NCI-H510A treated with DMSO at 0.1 percent for 48 hours (cell line): ENCODE measurements around the gene COX6A2.
"Not testable (repeated sequence)": the region's sequence is repeated elsewhere in the genome, so short reads cannot be mapped to it uniquely, and the experiment has no call there.

ENCODE experiments used
- DNase-seq: peaks from one replicate; lab custom pipeline; 2025; lab: John Stamatoyannopoulos, UW

COX6A2 gene

DNA sequence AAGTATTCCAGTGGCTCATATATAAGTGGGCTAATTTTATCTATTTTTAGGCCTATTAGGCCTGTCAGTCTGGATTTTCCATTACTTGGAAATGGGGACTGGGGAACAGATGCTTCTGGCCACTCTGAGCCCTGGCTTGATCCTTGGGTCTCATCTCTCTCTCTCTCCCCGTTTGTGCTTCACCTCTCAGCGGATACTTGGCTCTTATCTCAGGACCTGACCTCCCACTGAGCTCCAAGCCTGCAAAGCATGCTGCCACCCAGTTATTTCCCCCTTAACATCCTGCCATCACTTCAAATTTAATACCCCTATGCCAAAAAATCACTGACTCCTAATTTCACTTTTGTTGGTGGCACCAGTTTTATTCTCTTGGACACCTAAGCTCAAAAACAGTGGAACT is 10.3 kb upstream of the COX6A2 start:
- DNase-seq, result no peak

GRCh38 chr16:31436221-31437045 is 8.3 kb upstream of the COX6A2 start:
- no peak for DNase-seq

DNA sequence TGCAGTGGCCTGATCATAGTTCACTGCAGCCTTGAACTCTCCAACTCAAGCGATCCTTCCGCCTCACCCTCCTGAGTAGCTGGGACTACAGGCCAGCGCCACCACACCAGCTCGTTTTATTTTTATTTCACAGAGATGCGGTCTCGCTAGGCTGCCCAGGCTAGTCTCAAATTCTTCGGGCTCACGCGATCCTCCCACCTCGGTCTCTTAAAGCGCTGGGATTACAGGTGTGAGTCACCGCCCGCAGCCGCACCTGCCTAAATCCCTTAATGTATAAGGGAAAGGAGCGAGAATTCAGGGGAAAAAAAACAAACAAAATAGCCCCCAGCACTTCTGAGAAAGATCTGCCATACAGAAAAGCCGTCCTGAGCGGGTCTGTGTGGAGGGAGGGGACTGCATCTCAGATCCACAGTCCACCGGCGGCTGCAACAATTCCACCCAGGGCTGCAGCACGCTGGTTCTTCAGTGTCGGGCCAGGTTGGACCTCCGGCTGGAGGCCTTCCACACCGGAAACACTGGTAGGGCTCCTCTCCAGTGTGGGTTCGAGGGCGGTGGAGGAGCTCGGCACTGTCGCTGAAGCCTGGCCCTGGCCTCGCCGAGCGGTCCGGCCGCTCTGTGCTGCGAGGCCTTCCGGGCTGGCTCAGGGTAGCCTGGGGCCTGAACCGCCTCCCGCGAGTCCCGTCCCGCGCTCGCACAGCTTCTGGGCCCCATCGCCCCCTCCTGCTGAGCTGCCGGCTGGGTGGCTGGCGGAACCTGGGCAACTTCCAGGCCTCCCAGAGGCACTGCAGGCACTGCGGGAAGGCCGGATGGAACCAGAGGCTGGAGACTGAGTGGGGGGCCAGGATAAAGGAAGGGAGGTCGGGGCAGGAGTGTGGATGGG is 7.4 kb upstream of the COX6A2 start:
- DNase-seq, result no peak

DNA sequence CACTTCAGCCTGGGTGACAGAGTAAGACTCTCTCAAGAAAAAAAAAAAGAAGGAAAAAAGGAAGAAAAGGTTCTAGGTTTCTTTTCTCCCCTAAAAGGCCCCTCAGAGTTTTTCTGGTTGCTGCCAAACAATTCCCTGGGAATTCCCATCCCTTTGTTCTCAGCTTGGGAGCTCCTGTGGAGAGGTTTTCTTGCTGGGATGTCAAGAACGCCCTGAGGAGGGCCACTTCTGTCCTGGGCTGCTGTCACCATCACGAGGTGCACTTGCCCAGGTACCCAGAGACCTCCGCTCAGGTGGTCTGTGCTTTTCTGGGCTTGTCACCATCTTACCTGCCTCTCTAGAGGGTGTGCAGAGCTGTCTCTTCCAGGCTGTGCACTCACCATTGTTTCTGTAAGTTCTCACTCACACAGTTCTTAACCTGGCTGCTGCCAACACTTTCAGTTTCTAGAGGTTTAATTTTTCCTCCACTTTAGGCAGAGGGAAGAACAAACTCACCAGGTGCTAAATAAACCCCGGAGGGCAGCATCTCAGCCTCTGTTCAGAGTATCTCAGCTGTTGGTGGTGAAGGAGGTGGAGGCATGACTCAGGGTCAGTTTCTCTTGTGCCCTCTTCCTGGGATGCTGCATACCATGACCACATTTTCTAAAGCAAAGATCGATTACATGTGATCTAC is 2.4 kb upstream of the COX6A2 start:
- DNase-seq, result no peak

DNA sequence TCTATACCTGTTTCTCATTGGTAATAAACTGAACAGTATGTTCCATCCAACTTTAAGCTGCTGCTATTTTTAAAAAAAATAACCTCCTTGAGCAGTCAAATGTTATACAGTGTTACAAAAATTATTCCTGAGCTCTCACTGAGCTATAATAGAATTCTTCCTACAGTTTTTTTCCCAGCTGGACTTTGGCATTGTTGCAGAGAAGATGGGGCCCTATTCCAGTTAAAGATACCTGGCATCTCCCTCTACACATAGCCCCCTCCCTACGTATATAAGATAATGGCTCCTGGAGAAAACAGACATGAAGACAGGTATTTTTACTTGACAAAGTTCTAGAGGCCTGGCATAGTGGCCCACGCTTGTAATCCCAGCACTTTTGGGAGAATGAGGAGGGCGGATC is 1.6 kb upstream of the COX6A2 start:
- no peak for DNase-seq

- no peak for DNase-seq
Observed at GRCh38 chr16:31429314-31429713, 1.2 kb upstream of the COX6A2 start.

- no peak for DNase-seq
Observed at GRCh38 chr16:31428638-31429247, 583 bp upstream of the COX6A2 start.

DNA sequence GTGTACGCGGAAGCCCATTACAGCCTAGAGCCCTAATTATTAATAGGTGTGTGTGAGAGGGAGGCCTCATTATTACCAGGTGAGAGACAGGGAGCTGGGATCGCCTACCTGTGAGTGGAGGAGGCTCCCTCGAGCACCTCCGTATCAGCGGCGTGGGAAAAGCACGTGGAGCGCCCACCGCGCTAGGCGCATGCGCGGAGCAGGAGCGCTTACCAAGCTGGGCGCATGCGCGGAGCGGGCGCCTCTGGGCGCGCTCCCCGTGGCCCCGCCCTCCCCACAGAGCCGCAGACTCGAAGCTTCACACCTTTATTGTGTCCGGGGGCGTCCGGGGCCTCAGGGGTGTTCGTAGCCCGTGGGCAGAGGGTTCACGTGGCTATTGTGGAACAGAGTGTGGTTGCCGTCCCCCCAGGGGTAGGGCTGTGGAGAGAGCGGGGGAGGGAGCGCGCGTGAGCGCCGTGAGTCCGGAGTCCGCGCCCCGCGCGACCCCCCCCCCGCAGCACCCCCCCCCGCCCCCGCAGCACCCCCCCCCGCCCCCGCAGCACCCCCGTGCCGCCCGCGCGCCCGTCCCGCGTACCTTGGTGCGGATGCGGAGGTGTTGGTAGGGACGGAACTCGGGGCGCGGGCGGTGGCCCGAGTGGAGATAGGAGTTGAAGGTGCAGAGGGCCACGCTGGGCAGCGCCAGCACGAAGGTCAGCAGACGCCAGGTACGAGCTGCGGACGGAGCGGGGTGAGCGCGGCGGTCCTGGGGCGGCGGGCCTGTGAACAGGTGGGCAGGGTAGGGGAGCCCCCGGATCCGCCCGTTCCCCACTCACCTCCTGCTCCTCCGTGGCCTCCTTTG is 500 bp downstream of the COX6A2 start:
- DNase-seq, result no peak

- no peak for DNase-seq
Observed at GRCh38 chr16:31423801-31424200, 4.4 kb downstream of the COX6A2 start.

DNA sequence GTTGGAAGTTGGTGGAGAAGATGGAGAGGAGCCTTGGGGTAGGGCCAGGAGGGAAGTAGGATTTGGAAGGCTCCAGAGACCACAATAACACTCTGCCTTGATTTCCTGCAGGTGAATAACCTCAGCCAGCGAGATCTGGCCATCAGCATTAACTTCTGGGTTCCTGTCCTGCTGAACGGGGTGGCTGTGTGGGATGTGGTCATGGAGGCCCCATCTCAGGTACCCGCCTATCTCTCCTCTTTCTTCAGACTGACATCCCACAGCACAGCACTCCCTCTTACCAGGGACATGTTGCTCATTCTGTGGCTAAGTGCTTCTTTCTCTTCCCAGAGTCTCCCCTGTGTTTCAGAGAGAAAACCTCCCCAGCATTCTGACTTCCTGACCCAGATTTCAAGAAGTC is 4.9 kb downstream of the COX6A2 start:
- DNase-seq, result no peak

- no peak for DNase-seq
Observed at GRCh38 chr16:31421587-31421986, 6.6 kb downstream of the COX6A2 start.

GRCh38 chr16:31420037-31420436 is 8.1 kb downstream of the COX6A2 start:
- no peak for DNase-seq

GRCh38 chr16:31417916-31418315 is 10.2 kb downstream of the COX6A2 start:
- no peak for DNase-seq

- DNase-seq, result not testable (repeated sequence)
Observed at GRCh38 chr16:31417036-31417435, 11.1 kb downstream of the COX6A2 start.

GRCh38 chr16:31416371-31416770 is 11.8 kb downstream of the COX6A2 start:
- DNase-seq, result no peak

DNA sequence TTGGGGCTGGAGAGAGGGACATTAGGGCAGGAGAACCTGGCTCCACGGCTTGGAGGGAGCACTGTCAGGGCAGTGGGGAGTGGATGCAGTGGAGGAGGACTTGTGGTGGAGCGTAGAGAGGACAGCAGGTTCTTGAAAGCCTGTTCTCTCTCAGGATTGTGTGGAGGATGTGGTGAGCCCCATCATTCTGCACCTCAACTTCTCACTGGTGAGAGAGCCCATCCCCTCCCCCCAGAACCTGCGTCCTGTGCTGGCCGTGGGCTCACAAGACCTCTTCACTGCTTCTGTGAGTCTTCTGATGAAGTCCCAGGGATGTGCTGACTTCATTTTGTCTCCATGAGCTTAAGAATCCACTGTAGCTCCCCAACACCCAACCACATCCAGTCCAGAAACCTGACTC is 13.5 kb downstream of the COX6A2 start:
- no peak for DNase-seq

GRCh38 chr16:31413943-31414342 is 14.2 kb downstream of the COX6A2 start:
- no peak for DNase-seq

- no peak for DNase-seq
Observed at GRCh38 chr16:31413381-31413780, 14.8 kb downstream of the COX6A2 start.

DNA sequence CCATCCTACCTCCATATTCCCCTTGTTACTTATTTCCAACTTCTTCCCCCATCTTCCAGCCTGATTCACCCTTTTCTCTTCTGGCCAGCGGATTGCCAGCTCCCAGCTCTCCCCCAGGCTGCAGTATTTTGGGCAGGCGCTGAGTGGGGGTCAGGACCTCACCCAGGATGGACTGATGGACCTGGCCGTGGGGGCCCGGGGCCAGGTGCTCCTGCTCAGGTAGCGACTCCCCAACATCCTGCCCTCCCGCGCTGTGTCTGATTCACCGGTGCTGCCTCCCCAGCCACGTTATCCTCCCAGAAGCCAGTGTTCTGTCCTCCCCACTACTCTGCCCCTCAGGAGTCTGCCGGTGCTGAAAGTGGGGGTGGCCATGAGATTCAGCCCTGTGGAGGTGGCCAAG is 15.4 kb downstream of the COX6A2 start:
- no peak for DNase-seq

GRCh38 chr16:31411024-31411844 is 16.9 kb downstream of the COX6A2 start:
- DNase-seq, result no peak
